ENCODE measurements around the gene PCDHGA7. TPM values are rescaled to one million over a fixed set of nuclear protein-coding genes. Genes with fewer than 3 reads are reported as not detected.
"Not testable (repeated sequence)": the region's sequence is repeated elsewhere in the genome, so short reads cannot be mapped to it uniquely, and the experiment has no call there.

The PCDHGA7 gene
- total RNA-seq, 1 donor from 2014 or later = 0.64 TPM

DNA sequence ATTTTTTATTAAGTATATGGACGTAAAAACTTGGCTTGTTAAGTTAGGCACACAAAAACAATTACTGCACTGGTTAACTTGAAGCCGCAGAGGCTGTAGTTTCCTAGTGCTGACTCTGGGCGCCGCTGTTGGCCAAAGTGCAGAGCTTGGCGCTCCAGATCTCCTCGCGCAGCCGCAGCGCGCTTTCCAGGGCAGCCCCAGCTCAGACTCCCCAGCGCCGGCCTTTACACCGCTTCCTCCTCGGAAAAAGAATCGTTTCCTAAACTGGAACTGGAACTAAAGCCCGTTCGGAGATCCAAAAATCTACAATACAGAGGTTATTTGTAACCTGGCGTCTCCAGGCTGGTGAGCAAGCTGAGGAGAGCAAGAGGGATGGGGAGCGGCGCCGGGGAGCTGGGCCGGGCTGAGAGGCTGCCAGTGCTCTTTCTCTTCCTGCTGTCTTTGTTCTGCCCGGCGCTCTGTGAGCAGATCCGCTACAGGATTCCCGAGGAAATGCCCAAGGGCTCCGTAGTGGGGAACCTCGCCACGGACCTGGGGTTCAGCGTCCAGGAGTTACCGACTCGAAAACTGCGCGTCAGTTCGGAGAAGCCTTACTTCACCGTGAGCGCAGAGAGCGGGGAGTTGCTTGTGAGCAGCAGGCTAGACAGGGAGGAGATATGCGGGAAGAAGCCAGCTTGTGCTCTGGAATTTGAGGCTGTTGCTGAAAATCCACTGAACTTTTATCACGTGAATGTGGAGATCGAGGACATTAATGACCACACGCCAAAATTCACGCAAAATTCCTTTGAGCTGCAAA, 15.4 kb downstream of the PCDHGA7 start, which contains the start of gene PCDHGB5:
Gene PCDHGB5, plus strand, starts transcription at position 192 of the 796 bp plus-strand sequence. Its CDS starts 181 bp downstream, at position 373.
- DNase-seq (ENCODE audit: low read depth in 2 of 2) = peak; percentile 18 to 70

DNA sequence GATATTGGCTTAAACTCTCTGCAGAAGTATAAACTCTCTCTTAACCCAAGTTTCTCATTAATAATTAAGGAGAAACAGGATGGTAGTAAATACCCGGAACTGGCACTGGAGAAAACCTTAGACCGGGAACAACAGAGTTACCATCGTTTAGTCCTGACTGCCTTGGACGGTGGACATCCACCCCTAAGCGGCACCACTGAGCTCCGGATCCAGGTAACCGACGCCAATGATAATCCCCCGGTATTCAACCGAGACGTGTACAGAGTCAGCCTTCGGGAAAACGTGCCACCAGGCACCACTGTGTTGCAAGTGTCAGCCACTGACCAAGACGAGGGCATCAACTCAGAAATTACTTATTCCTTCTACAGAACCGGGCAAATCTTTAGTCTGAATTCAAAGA, 16.1 kb downstream of the PCDHGA7 start:
- no peak for DNase-seq (ENCODE audit: low read depth in 2 of 2)

- no peak for DNase-seq (ENCODE audit: low read depth in 2 of 2)
These were observed 17.2 kb downstream of the PCDHGA7 start for GRCh38 chr5:141399555-141400258.

DNA sequence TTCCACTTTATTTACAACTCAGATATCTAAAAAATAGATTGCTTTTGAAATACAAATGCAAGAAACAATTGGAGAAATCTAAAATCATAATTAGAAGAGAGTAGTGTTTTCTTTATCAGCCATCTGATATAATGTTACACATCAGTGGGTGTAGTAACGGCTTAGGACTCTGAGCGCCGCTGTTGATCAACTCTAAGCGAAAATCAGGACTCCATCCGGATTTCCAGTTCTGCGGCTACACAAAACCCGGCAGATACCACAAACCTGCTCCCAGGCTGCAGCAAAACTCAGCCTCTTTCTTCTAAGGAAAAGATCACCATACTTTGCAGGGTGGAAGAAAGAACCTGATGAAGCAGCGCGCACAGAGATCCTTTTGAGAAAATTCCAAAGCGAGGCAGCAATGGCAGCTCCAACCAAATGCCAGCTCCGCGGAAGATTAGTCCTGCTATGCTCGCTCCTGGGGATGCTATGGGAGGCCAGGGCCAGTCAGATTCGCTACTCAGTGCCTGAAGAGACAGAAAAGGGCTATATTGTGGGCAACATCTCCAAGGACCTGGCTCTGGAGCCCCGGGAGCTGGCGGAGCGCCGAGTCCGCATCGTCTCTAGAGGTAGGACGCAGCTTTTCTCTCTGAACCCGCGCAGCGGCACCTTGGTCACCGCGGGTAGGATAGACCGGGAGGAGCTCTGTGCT, 20.2 kb downstream of the PCDHGA7 start, which contains the start of gene PCDHGA9:
Gene PCDHGA9, plus strand, starts transcription at position 226 of the 691 bp plus-strand sequence. Its CDS starts 175 bp downstream, at position 401.
- DNase-seq (ENCODE audit: low read depth in 2 of 2) = peak in 1 of 2 donors; percentile 37

- DNase-seq (ENCODE audit: low read depth in 2 of 2) = no peak
These were observed 20.8 kb downstream of the PCDHGA7 start for GRCh38 chr5:141403387-141403786.

GRCh38 chr5:141407790-141408505, 25.4 kb downstream of the PCDHGA7 start, which contains the start of gene PCDHGB6:
Gene PCDHGB6, plus strand, starts transcription at chr5:141408021. Its CDS starts 182 bp downstream, at chr5:141408203.
- DNase-seq (ENCODE audit: low read depth in 2 of 2) = peak; percentile 11 to 35

DNA sequence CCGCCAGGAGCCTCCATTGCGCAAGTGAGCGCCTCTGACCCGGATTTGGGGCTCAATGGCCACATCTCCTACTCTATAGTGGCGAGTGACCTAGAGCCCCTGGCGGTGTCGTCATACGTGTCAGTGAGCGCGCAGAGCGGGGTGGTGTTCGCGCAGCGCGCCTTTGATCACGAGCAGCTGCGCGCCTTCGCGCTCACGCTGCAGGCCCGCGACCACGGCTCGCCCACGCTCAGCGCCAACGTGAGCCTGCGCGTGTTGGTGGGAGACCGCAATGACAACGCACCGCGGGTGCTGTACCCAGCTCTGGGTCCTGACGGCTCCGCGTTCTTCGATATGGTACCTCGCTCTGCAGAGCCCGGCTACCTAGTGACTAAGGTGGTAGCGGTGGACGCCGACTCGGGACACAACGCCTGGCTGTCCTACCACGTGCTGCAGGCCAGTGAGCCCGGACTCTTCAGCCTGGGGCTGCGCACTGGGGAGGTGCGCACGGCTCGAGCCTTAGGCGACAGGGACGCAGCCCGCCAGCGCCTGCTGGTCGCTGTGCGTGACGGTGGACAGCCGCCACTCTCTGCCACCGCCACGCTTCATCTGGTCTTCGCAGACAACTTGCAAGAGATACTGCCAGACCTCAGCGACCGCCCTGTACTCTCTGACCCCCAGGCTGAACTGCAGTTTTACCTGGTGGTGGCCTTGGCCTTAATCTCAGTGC, 27.2 kb downstream of the PCDHGA7 start:
- no peak for DNase-seq (ENCODE audit: low read depth in 2 of 2)

DNA sequence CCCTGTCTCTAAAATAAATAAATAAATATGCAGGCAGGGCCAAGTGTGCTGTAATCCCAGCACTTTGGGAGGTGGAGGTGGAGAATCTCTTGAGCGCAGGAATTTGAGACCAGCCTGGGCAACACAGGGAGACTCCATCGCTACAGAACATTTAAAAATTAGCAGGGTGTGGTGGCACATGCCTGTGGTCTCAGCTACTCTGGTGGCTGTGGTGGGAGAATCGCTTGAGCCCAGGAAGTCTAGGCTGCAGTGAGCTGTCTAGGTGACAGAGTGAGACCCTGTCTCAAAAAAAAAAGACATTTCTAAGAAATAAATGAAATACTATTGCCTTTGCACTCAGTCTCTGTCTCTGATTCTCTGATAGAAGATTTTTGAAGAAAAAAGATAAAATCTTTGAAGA, 29.0 kb downstream of the PCDHGA7 start:
- no peak for DNase-seq (ENCODE audit: low read depth in 2 of 2)

- DNase-seq (ENCODE audit: low read depth in 2 of 2) = peak; percentile 57 to 72
These were observed 30.5 kb downstream of the PCDHGA7 start, which contains the start of gene PCDHGA10 for GRCh38 chr5:141412854-141413539. Gene PCDHGA10, plus strand, starts transcription at chr5:141412987. Its CDS starts 189 bp downstream, at chr5:141413176.

- DNase-seq (ENCODE audit: low read depth in 2 of 2) = no peak
These were observed 31.1 kb downstream of the PCDHGA7 start for GRCh38 chr5:141413540-141414069.

DNA sequence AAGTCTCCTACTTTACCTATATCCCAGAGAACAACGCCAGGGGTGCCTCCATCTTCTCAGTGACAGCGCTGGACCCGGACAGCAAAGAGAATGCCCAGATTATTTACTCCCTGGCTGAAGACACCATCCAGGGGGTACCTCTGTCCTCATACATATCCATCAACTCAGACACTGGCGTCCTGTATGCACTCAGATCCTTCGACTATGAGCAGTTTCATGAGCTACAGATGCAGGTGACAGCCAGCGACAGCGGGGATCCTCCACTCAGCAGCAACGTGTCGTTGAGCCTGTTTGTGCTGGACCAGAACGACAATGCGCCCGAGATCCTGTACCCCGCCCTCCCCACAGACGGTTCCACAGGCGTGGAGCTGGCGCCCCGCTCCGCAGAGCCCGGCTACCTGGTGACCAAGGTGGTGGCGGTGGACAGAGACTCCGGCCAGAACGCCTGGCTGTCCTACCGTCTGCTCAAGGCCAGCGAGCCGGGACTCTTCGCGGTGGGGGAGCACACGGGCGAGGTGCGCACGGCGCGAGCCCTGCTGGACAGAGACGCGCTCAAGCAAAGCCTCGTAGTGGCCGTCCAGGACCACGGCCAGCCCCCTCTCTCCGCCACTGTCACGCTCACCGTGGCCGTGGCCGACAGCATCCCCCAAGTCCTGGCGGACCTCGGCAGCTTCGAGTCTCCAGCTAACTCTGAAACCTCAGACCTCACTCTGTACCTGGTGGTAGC, 32.2 kb downstream of the PCDHGA7 start:
- not testable (repeated sequence) for DNase-seq (ENCODE audit: low read depth in 2 of 2)

- DNase-seq (ENCODE audit: low read depth in 2 of 2) = not testable (repeated sequence)
These were observed 32.7 kb downstream of the PCDHGA7 start for GRCh38 chr5:141415275-141415618.

GRCh38 chr5:141417494-141418172, 35.1 kb downstream of the PCDHGA7 start, which contains the start of gene PCDHGB7:
Gene PCDHGB7, plus strand, starts transcription at chr5:141417677. Its CDS starts 183 bp downstream, at chr5:141417860.
- peak; percentile 65 to 82 for DNase-seq (ENCODE audit: low read depth in 2 of 2)

GRCh38 chr5:141419074-141419880, 36.7 kb downstream of the PCDHGA7 start:
- DNase-seq (ENCODE audit: low read depth in 2 of 2) = no peak

DNA sequence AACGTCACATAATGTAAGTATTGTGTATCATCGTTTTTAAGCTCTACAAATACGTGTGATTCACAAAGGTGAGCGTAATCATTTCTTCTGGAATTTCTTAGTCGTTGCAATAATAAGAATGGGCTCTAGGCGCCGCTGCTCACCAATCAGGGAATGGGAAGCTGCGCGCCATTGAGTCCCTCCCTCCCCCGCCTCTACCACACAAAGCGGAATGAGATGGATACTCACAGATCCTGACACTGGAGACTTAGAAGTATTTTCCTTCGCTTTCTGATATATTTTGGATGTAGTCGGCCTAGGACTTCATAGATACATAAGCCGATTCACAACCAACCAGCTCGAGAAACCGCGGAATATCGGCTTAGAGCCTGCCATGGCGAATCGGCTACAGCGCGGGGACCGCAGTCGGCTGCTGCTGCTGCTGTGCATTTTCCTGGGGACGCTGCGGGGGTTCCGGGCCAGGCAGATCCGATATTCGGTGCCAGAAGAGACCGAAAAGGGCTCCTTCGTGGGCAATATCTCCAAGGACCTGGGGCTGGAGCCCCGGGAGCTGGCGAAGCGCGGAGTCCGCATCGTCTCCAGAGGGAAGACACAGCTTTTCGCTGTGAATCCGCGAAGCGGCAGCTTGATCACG, 38.4 kb downstream of the PCDHGA7 start, which contains the start of gene PCDHGA11:
Gene PCDHGA11, plus strand, starts transcription at position 197 of the 634 bp plus-strand sequence. Its CDS starts 177 bp downstream, at position 374.
- DNase-seq (ENCODE audit: low read depth in 2 of 2) = peak; percentile 30 to 76

- DNase-seq (ENCODE audit: low read depth in 2 of 2) = no peak
These were observed 38.9 kb downstream of the PCDHGA7 start for GRCh38 chr5:141421489-141421855.
